ENCODE results near the gene SCEL.
"Not testable (repeated sequence)": the region's sequence is repeated elsewhere in the genome, so short reads cannot be mapped to it uniquely, and the experiment has no call there.

SCEL gene

GRCh38 chr13:77555246-77555645 is 19.7 kb downstream of the SCEL start:
- DNase-seq (ENCODE audit: low read depth, low spot score), result no peak

GRCh38 chr13:77558016-77558415 is 22.5 kb downstream of the SCEL start:
- DNase-seq (ENCODE audit: low read depth, low spot score), result no peak

GRCh38 chr13:77563111-77563510 is 27.6 kb downstream of the SCEL start:
- DNase-seq (ENCODE audit: low read depth, low spot score), result no peak

- no peak for DNase-seq (ENCODE audit: low read depth, low spot score)
Measured at GRCh38 chr13:77565635-77566034, 30.1 kb downstream of the SCEL start.

- DNase-seq (ENCODE audit: low read depth, low spot score), result no peak
Measured at GRCh38 chr13:77571956-77572355, 36.5 kb downstream of the SCEL start.

GRCh38 chr13:77574096-77574495 is 38.6 kb downstream of the SCEL start:
- DNase-seq (ENCODE audit: low read depth, low spot score), result no peak

GRCh38 chr13:77579959-77580358 is 44.5 kb downstream of the SCEL start:
- DNase-seq (ENCODE audit: low read depth, low spot score), result no peak

GRCh38 chr13:77580748-77581147 is 45.2 kb downstream of the SCEL start:
- DNase-seq (ENCODE audit: low read depth, low spot score), result no peak

- DNase-seq (ENCODE audit: low read depth, low spot score), result no peak
Measured at GRCh38 chr13:77583581-77583980, 48.1 kb downstream of the SCEL start.

- no peak for DNase-seq (ENCODE audit: low read depth, low spot score)
Measured at GRCh38 chr13:77584106-77584505, 48.6 kb downstream of the SCEL start.

GRCh38 chr13:77595166-77595810 is 59.8 kb downstream of the SCEL start:
- no peak for DNase-seq (ENCODE audit: low read depth, low spot score)

GRCh38 chr13:77596777-77597176 is 61.3 kb downstream of the SCEL start:
- no peak for DNase-seq (ENCODE audit: low read depth, low spot score)

- DNase-seq (ENCODE audit: low read depth, low spot score), result no peak
Measured at GRCh38 chr13:77599351-77599750, 63.8 kb downstream of the SCEL start.

GRCh38 chr13:77600701-77601100 is 65.2 kb downstream of the SCEL start:
- DNase-seq (ENCODE audit: low read depth, low spot score), result no peak

- no peak for DNase-seq (ENCODE audit: low read depth, low spot score)
Measured at GRCh38 chr13:77611068-77611467, 75.6 kb downstream of the SCEL start.

GRCh38 chr13:77616027-77616426 is 80.5 kb downstream of the SCEL start:
- no peak for DNase-seq (ENCODE audit: low read depth, low spot score)

- no peak for DNase-seq (ENCODE audit: low read depth, low spot score)
Measured at GRCh38 chr13:77619655-77620054, 84.1 kb downstream of the SCEL start.

GRCh38 chr13:77620138-77620537 is 84.6 kb downstream of the SCEL start:
- no peak for DNase-seq (ENCODE audit: low read depth, low spot score)

GRCh38 chr13:77623806-77624205 is 88.3 kb downstream of the SCEL start:
- no peak for DNase-seq (ENCODE audit: low read depth, low spot score)

GRCh38 chr13:77628170-77628569 is 92.7 kb downstream of the SCEL start:
- no peak for DNase-seq (ENCODE audit: low read depth, low spot score)

- no peak for DNase-seq (ENCODE audit: low read depth, low spot score)
Measured at GRCh38 chr13:77637588-77637987, 102.1 kb downstream of the SCEL start.

- no peak for DNase-seq (ENCODE audit: low read depth, low spot score)
Measured at GRCh38 chr13:77650409-77650808, 114.9 kb downstream of the SCEL start.

GRCh38 chr13:77653301-77653700 is 117.8 kb downstream of the SCEL start:
- DNase-seq (ENCODE audit: low read depth, low spot score), result no peak

- not testable (repeated sequence) for DNase-seq (ENCODE audit: low read depth, low spot score)
Measured at GRCh38 chr13:77660016-77660415, 124.5 kb downstream of the SCEL start.

Measured in activated naive CD8-positive, alpha-beta T cell treated with anti-CD3 and anti-CD28 coated beads, Interleukin-2, amount 50 U/mL, for 16 hours (primary cell).